HG02840 (cell line): ENCODE measurements around the gene TPM1.
"Not testable (repeated sequence)": the region's sequence is repeated elsewhere in the genome, so short reads cannot be mapped to it uniquely, and the experiment has no call there.

Source experiments
- ATAC-seq: cut with Tn5 transposase; IDR thresholded peaks from one replicate; pipeline ENCODE4 v1.9.1; 2021; ENCODE audit warnings: mild to moderate bottlenecking, moderate library complexity, moderate number of reproducible peaks; ENCODE audit not compliant: unreplicated experiment, low FRiP score

The TPM1 gene

DNA sequence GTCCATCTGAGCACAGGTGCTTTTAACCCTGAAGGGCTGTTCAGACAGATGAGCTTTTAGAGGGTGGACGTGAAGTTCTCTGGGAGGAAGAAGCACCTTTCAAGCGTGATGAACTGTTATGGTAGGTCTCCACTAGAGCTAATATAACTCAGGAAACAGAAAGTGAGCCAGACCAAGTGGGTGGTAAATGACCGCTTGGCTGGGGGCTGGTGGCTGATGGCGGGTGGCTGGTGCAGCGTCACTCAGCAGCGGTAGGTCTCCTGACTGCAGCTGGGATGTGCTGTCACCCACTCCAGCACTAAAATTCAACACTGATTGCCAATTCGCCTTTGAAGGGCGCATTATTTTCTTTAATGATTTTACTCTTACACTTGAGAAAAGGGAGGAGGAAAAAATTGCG is 47.9 kb downstream of the TPM1 start:
- ATAC-seq, result no peak

DNA sequence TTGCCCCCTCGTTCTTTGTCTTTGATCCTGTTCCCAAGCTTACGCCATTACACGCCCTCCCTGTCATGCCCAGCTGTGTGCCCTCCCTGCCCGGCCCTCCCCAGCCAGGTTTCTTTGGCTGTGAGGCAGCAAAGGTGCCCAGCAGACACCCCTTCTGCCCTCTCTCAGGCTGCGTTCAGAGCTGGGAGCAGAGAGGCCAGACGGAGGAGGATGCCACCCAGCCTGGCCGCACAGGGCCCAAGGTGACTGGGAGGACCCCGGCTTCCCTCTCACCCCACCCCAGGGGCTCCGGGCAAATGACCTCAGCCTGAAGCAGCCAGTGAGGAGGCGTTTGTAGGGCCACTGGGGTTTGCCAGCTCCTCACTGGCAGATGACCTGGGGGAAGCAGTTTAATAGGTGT is 48.3 kb downstream of the TPM1 start:
- ATAC-seq, result no peak

DNA sequence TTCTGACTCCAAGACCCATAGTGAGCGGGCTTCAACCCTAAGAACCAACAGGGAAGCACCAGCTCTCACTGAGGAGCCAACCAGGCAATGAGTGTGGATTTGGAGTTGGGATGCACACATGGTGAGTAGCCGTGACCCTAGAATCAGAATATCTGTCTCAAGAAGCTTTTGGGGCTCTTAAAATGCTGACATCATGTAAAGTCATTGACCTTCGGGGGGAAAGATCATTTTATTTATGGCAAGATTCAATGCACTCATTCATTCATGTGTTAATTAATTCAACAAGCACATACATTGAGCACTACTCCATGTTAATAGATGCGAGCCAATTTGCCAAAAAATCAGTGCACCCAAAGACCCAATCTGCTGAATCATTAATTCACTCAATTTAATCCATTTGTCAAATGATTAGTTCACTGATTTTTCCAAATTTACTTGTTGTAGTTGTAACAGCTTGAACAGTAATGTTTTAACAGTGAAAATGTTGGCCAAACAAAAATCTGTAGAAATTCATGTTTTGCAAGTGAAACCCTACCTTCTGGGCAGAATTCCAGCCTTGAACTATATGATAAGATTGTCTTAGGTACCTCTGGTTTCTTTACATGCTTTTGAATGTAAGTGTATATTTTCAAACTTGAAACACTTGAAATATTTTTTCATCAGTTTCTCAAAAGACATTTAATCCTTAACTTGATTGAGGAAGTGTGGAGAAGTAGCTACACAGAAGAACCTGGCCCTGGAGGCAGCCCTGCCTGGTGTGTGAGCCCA is 49.3 kb downstream of the TPM1 start:
- no peak for ATAC-seq

DNA sequence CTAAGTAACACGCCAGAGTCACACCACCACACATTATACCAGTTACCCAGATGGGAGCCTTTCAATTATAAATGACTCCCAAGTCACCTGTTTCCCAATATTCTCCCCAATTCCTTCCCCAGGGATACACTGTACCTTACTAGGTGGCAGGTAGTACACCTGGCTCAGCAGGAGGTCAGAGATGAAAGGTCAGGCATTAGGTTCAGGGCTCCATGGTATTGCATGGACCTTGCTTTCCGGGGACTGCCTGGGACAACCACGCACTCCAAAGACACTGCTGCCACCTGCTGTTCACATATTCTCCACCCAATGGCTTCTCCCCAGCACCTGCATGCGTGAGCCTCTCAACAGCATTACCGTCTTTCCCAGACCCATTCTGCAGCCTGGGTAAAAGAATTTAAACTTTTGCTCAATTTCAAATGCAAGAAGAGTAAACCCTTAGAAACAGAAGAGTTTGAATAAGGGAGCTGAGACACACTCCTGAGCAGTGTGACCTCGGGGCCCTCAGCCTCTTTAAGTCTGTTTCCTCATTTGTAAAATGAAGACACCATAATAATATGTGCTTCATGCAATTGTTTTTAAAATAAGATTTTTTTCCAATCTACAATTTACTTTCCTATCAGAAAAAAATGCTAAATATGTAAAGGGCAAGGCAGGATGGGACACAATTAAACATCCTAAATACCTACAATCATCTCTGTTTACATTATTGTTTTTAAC is 51.1 kb downstream of the TPM1 start:
- no peak for ATAC-seq

DNA sequence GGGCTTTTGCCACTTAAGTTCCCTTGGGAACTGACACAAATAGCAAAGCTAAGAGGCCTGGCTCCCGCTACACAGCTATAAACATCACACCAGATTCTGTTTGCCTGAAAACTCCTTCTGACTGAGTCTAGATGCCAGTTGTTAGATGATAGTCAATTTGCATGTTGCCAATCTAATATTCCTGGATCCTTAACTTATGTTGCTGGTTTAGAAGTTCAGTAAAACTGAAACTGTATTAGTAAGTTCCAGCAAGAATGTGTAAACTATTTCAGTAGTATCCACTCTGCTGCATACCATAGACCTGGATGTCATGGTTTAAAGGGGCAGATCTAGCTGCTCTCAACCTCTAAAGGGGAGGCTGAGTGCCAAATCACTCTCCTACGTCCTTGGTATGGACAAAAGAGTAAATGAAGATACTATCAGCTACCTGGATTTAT is 52.0 kb downstream of the TPM1 start:
- ATAC-seq, result no peak

DNA sequence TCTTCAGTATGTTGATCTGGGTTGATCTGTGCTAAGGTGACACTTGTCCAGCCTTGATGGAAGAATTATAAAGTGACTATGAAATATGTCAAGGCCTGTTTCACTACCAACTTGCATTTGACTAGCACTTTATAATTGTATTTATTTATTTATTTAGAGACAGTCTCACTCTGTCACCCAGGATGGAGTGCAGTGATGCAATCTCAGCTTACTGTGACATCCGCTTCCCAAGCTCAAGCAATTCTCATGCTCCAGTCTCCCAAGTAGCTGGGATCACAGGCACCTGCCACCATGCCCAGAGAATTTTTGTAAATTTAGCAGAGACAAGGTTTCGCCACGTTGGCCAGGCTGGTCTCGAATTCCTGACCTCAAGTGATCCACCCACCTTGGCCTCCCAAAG is 53.6 kb downstream of the TPM1 start:
- ATAC-seq, result no peak

DNA sequence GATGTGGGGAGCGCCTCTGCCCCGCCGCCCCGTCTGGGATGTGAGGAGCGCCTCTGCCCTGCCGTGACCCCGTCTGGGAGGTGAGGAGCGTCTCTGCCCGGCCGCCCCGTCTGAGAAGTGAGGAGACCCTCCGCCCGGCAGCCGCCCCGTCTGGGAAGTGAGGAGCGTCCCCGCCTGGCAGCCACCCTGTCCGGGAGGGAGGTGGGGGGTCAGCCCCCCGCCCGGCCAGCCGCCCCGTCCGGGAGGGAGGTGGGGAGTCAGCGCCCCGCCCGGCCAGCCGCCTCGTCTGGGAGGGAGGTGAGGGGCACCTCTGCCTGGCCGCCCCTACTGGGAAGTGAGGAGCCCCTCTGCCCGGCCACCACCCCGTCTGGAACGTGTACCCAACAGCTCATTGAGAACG is 56.4 kb downstream of the TPM1 start:
- ATAC-seq, result not testable (repeated sequence)

DNA sequence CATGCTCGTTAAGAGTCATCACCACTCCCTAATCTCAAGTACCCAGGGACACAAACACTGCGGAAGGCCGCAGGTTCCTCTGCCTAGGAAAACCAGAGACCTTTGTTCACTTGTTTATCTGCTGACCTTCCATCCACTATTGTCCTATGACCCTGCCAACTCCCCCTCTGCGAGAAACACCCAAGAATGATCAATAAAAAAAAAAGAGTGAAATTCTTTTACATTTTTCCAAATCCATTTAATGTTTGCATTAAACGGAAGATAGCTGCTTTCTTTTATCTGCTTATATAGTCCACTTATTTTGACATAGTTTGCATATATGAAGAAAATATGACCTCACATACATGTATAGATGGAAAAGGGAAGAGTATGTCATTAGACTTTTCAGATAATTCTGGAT is 57.0 kb downstream of the TPM1 start:
- ATAC-seq, result not testable (repeated sequence)

DNA sequence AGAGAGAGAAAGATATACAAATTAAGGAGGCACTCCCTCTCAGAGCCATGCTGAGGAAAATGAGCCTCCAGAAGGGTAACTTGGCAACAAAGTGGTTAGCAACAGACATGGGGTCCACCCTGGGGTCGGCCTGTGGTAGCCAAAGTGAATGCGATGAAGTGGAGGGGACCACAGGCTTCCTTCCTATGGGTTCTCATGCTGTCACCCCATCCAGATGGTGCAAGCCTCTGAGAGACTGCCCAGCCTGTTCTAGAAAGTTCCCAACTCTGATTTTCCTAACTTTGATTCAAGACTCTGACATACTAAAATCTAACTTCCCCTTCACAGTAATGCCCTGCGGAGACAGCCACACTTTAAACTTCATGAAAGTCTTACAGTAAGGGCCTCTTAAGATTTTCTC is 60.9 kb downstream of the TPM1 start:
- ATAC-seq, result no peak

DNA sequence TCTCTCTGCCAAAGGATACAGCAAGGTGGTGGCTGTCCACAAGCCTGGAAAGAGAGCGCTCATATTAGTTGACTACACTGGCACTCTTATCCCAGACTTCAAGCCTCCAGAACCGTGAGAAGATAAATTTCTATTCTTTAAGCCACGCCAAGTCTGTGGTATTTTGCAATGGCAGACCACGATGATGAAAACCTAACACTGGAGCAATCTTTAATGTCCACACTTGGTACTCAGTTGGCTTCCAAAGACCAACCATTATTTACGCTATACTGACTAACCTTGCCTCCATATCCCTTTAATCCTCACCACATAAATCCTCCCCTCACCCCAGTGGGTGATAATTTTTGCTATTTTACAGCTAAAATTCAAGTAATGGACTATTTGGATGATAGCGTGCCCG is 62.2 kb downstream of the TPM1 start:
- no peak for ATAC-seq

DNA sequence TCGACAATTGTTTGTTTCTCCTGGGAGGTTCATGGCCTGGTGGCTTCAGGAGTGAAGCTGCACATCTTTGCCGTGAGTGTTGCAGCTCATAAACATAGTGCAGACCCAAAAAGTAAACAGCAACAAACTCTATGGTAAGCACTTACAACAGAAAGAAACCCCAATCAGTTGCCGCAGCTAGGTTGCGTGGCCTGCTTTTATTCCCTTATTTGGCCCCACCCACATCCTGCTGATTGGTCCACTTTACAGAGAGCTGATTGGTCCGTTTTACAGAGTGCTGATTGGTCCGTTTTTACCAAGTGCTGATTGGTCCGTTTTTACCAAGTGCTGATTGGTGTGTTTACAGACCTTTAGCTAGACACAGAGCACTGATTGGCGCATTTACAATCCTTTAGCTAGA is 62.8 kb downstream of the TPM1 start:
- ATAC-seq, result not testable (repeated sequence)

DNA sequence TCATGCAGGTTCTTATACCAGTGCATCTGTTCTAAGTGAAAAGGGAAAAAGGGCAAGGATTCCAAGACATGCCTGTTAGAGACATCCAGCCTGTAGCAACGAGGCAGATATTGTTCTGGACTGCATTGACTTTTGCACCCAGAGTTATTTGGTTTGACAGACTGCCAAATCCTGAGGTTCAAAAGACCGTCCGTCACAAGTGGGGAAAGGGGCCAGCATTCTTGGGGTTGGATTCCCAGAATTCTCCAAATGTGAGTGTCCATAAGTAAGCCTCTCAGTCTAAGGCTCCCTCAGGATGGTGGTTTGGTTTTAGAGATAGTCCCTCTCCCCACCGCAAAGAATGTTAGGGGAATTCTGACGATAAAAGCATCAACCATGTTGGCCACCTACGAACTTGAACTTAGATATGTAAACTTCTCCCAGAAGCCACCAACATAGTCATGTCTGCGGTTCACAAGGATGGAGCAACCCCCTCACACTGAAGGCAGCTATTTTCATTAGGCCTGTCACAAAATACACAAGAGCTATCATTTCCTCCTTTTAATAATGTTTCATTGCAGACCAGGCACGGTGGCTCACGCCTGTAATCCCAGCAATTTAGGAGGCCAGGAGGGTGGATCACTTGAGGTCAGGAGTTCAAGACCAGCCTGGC is 65.5 kb downstream of the TPM1 start:
- ATAC-seq, result no peak

DNA sequence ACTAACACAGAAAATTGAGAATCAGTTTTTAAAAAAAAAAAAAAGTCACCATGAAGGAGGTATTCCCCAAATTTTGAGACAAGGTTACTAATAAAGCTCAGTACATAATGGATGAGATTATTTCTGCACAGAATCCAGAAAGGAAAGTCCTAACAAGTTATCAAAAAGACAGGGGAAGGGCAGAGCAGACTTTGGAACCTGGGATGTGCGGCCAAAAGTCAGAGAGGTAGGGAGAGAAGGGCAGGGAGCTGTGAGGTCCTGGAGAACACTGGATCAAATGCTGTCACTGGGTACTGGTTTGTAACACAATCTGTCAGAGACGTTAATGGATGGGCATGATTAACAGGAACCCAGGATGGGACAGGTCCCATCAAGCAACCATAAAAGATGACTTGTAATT is 67.0 kb downstream of the TPM1 start:
- ATAC-seq, result no peak

DNA sequence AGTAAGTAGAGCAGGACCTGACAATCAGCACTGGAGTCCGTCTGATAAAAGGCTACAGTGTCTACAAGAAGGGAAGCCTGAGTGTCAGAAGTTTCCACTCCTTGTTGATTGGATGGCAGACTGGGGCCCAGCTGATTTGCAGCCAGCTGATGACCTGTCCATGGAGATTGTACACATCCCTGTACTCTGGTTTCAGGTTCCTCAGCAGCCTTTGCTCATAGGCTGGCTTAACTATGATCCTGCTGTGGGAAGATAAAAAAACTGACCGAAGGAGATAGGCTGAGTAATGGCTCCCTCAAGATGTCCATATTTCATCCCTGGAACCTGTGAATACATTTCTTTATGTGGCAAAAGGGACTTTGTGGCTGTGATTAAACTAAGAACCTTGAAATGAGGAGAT is 67.4 kb downstream of the TPM1 start:
- ATAC-seq, result no peak

DNA sequence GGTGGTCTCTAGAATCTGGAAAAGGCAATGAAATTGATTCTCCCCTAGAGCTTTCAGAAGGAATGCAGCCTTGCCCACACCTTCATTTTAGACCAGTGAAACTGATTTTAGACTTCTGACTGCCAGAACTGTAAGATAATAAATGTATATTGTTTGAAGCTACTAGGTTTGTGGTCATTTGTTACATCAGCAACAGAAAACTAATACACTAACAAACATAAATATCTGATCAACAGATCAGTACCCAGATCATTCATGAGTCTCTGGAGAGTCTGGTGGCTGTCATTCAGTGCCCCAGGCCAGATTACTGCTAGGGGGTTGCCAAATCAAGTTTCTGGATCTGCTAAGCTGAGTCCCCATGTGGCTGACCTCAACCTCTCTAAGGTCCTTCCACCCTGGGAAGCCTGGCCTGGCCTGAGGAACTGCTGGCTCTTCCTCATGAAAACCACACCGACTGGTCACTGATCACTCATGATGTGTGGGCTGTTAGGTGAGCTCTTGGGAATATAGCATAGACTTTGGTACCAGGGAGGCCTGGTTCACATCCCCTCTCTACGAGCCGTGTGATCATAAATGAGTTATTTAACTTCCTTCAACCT is 68.0 kb downstream of the TPM1 start:
- no peak for ATAC-seq

DNA sequence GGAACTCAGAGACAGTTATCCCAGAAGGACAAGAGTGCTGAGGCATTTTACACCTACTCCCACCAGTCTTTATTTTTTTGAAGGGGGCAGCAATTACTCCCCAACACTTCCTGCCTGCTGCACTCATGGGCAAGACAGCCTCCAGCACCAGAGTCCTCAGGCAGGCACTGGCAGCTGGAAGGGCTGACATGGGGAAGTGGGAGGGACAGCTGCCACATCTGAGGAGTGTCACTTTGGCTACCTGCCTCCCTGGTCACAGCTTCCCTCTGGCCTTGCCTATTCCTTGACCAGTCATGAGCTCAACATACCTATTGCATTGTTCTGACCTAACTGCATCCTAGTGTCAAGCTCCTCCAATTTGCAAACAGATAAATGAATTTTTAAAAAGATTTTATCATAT is 68.9 kb downstream of the TPM1 start:
- ATAC-seq, result no peak

DNA sequence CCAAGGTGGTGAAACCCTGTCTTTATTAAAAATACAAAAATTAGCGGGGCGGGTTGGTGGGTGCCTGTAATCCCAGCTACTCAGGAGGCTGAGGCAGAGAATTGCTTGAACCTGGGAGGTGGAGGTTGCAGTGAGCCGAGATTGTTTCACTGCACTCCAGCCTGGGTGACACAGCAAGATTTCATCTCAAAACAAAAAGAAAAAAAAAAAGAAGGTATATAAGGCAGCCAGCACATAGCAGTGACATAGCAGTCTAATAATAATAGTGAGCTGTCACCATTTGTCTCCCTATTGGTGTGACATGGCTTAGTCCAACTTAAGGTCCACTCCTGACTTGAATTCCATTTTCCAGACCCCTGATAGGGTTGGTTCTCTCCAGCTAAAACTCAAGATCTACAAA is 70.3 kb downstream of the TPM1 start:
- no peak for ATAC-seq

DNA sequence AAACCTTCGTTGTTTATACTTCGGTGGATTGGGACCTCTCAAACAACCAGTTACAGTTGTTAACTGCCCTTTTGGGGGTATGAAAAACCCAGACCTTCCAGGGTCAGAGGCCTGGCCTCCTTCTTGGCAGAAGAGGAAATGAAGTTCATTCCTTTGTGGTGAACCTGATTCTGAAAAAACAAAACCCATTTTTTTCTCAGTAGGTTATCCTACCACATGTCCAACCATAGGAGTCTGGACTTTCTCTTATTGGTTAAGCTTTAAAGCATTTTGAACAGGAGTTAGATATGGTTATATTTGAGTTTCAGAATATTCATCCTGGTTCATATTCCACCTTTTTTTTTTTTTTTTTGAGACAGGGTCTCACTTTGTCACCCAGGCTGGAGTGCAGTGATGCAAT is 71.9 kb downstream of the TPM1 start:
- ATAC-seq, result no peak
